ENCODE results near the gene PPIL6.

Gene PPIL6

DNA sequence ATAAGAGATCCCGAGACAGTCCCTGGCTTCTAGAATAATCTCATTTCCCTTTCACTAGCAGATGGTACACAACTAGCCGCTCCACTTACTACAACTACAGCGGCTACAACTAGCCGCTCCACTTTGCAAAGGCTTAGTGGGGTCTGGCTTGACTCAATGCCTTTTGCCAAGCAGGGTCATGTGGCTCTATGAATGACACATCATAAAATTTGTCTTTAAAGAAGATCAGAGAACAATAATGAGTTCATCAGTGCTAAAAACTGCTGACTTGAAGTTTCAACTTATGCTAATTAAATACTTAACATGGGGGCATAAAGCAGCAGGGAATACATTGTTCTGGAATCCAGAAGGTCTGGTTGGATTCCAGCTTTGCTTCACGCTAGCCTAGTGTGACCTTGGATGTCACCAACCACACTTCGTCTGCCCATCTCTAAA is 17.2 kb upstream of the PPIL6 start:
- Histone ChIP-seq H3K27me3 (no peaks in the 10 kb centered on the region), H3K36me3 (peaks cover 3 to 17% (median 11%) of the 10 kb centered on the region in 3 donors), H3K9me3 (no peaks in the 10 kb centered on the region), H3K27ac (peak overlapping the region; percentile 86), H3K4me3 (no peak overlapping the region), H3K4me1 (peaks cover 0 to 29% (median 26%) of the 10 kb centered on the region in 4 donors)
- intact Hi-C loops (cut with DNase I; ENCODE audit: low total_unique reads) = no loop called here
- TF ChIP-seq, protein P1, sequence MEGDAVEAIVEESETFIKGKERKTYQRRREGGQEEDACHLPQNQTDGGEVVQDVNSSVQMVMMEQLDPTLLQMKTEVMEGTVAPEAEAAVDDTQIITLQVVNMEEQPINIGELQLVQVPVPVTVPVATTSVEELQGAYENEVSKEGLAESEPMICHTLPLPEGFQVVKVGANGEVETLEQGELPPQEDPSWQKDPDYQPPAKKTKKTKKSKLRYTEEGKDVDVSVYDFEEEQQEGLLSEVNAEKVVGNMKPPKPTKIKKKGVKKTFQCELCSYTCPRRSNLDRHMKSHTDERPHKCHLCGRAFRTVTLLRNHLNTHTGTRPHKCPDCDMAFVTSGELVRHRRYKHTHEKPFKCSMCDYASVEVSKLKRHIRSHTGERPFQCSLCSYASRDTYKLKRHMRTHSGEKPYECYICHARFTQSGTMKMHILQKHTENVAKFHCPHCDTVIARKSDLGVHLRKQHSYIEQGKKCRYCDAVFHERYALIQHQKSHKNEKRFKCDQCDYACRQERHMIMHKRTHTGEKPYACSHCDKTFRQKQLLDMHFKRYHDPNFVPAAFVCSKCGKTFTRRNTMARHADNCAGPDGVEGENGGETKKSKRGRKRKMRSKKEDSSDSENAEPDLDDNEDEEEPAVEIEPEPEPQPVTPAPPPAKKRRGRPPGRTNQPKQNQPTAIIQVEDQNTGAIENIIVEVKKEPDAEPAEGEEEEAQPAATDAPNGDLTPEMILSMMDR (IDR thresholded peaks at IDR 0.05) = no peak
- DNase-seq = no peak

DNA sequence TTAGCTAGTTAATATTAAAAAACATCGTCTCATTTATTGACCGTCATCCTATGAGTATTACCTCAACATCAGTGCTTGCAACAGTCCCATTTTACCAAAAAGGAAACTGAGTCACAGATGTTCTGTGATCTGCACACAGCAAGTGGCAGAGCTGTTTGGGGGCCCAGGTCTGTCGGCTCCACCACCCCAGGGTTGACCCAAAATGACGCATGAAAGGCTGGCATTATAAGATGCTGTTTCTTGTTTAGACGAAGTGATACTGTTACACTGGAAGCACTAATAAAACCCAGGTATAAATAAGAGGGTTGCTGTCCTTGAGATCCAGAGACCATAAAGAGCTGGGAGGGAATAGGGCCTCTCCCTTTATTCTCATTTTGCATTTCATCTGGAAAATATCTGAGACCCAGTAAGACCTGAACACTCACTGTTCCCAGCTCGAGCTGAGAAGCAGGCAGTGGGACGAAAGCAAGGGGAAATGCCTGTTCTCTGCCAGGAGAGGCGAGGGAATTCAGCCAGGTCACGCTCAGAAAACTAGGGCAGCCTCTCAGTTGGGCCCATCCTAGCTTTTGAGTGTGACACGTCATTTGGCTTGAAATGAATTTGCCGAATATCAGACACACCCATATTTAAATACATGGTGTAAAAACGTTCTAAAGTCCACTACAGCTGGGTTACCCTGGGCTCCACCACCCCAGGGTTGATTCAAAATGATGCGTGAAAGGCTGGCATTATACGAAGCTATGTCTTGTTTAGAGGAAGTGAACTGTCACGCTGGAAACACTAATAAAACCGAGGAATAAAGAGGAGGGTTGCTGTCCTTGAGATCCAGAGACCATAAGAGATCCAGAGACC is 16.5 kb upstream of the PPIL6 start:
- peaks cover 0 to 29% (median 26%) of the 10 kb centered on the region in 4 donors for H3K4me1 ChIP-seq
- peak overlapping the region; percentile 77 to 79 for H3K4me3 ChIP-seq
- H3K27ac ChIP-seq = peak overlapping the region; percentile 86
- H3K27me3 ChIP-seq = no peaks in the 10 kb centered on the region
- peak; percentile 82 to 90 for DNase-seq
- intact Hi-C loops (cut with DNase I; ENCODE audit: low total_unique reads) = no loop called here
- no peaks in the 10 kb centered on the region for H3K9me3 ChIP-seq
- TF ChIP-seq, protein P1 (IDR thresholded peaks at IDR 0.05) = no peak
- H3K36me3 ChIP-seq = peaks cover 0 to 18% (median 12%) of the 10 kb centered on the region in 3 donors

DNA sequence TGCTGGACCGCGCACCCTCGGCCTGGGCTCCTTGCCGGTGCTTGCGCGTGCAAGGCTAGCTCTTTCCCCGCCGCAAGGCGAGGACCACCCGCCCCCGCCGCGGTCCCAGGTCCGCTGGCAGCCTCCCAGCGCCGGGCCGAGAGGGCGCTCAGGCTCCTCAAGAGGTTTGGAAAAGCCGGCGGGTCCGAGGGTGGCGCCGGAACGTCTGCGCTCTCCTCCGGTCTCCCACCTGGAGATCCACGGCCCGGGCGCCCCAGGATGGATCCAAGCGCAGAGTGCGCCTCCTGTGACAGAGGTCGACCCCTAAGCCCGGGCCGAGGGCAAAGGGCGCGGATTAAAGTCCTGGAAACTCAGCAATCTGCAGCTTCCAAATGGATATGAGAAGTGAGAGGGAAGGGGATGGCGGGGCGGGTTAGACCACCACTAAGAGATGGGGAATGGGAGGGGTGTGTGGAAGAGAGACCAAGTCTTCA is 15.7 kb upstream of the PPIL6 start:
- Histone ChIP-seq H3K27me3 (no peaks in the 10 kb centered on the region), H3K27ac (peak overlapping the region; percentile 86), H3K9me3 (no peaks in the 10 kb centered on the region), H3K4me3 (peak overlapping the region; percentile 77 to 79), H3K36me3 (peaks cover 0 to 18% (median 16%) of the 10 kb centered on the region in 3 donors), H3K4me1 (peaks cover 0 to 29% (median 26%) of the 10 kb centered on the region in 4 donors)
- DNase-seq = no peak
- TF ChIP-seq, protein P1 (IDR thresholded peaks at IDR 0.05) = no peak
- intact Hi-C loops (cut with DNase I; ENCODE audit: low total_unique reads) = no loop called here

DNA sequence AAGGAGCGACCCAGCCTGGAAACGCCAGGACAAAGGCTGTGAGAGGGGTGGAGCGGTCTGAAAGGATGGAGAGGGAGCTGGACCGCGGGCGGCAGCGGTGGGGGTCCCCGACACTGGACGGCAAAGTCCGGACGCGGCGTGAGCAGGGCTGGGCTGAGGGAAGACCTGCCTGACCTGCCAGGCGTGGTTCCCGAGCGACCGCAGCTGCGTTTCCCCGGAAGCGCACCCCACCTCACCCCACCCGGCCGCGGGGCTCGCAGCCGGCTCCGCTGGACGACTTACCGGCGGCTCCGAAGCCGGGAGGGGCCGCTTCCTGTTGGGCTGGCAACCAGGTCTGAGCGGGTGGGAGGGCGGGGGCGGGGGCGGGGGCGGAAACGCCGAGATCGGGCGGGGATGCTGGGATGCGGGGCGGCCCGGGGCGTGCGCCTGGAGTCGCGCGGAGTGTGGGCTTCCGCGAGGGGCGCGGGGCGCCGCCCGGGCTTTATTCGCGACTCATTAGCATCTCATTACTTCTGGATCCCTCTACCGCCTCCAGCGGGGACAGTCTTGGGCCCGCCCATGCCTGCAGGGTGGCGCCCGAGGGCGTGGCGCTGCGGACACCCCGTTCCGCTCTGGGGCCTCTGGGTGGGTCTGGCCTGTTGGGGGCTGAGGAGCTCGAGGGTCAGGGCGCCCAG is 15.1 kb upstream of the PPIL6 start, which contains the start of gene MICAL1:
Gene MICAL1, minus strand, starts transcription at position 336 of the 674 bp plus-strand sequence. CDS start 1,576 bp downstream, outside the sequence.
- Histone ChIP-seq H3K36me3 (peaks cover 0 to 15% (median 14%) of the 10 kb centered on the region in 3 donors), H3K4me3 (peak within 1 kb of the TSS; percentile 77 to 79), H3K27ac (peak within 1 kb of the TSS; percentile 86), H3K4me1 (peaks cover 0 to 29% (median 26%) of the 10 kb centered on the region in 4 donors), H3K9me3 (no peaks in the 10 kb centered on the region), H3K27me3 (no peaks in the 10 kb centered on the region)
- DNase-seq = peak; percentile 75 to 90
- intact Hi-C loops (cut with DNase I; ENCODE audit: low total_unique reads) = loop anchor here (2.0 kb wide), 1 partner anchor 27 kb away; the partner anchor contains the start of gene ZBTB24
- TF ChIP-seq, protein P1 (IDR thresholded peaks at IDR 0.05) = peak; percentile 31 to 46

Data from tibial artery (tissue), 4 donors.